Raji (cell line): ENCODE data around the gene POGLUT2.

ENCODE experiments used
- POLR2A ChIP-seq: IDR thresholded peaks from 2 replicates; pipeline ENCODE4 v1.6.1; 2011; ENCODE audit warnings: low read depth, low read length, control low read depth; ENCODE audit not compliant: insufficient read depth

The POGLUT2 gene

DNA sequence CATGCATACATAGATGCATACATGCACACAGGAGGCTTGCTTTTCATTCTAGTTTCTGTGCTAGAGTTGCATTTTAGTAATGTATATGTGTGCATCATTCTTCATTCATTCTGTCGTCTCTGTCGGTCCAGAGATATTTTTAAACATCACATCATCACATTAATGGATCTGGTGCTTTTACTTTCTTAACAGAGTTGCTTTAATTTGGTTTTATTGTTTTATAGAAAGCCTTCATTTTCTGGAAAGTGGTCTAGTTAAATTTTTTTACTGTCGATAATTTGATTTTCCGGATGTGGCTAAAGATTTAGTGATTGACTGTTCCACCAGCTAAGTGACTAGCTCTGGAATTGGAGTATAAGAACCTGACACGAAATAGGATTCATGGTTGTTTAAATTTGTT is 17.0 kb upstream of the POGLUT2 start:
- no peak for TF ChIP-seq POLR2A

DNA sequence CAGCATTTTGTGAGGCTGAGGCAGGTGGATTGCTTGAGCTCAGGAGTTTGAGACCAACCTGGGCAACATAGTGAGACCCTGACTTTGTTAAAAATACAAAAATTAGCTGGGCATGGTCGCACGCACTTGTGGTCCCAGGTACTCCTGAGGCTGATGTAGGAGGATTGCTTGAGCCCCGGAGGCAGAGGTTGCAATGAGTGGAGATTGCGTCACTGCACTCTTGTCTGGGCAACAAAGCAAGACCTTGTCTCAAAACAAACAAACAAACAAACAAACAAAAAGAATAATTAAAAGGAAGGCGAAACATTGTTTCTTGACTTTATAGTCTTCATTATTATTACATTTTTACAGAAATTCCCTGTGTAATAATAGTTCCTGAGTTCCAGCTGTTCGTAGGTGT is 16.0 kb upstream of the POGLUT2 start:
- no peak for TF ChIP-seq POLR2A

DNA sequence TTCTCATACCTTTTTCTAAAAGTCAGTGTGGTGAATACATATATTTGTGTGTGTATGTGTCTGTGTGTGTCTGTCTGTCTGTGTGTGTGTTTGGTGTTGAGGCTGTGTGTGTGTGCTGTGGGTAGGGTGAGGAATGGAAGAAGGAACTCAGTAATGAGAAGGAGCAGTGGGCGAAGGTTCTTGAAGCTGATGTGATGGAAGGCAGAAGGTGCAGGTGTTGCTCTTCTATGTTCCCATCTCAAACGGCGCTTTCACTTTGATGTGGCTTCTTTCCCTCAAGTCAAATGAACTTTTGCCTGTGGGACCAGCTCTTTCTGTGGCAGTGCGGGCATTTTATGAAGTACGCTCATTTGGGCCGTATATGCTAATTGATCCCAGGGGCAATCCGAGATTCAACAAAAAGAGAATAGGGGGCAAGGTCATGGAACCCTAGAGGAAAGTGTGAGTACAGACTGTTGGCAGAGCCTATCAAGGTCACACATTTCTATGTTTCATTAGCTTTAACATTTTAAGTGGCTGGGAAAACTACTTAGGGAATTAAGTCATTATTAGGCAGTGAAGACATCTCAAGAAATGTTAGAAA is 15.3 kb upstream of the POGLUT2 start:
- TF ChIP-seq POLR2A, result no peak

- TF ChIP-seq POLR2A, result no peak
Measured at GRCh38 chr13:102812611-102813287, 14.0 kb upstream of the POGLUT2 start.

DNA sequence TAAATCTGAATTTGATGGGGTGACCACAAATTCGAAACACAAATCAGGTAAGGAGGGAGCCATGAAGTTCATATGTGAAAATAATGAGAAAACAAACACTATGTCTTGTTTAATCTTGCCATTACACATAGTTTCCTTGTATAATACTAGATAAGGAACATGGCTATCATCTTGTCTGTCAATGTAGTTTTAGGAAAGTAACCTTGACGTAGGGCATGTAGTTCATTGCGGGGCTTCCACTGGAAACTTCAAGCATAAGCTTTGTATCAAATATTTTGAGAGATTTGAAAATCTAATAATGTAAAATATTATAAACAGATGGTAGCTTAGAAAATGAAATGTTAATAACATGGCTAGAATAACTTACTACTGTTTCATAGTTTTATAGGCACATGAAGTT is 8.9 kb upstream of the POGLUT2 start:
- TF ChIP-seq POLR2A, result no peak

- TF ChIP-seq POLR2A, result no peak
Measured at GRCh38 chr13:102805680-102806079, 6.9 kb upstream of the POGLUT2 start.

GRCh38 chr13:102800145-102801041 is 1.6 kb upstream of the POGLUT2 start:
- TF ChIP-seq POLR2A, result peak; percentile 53

GRCh38 chr13:102799426-102800144 is 809 bp upstream of the POGLUT2 start:
- no peak for TF ChIP-seq POLR2A

DNA sequence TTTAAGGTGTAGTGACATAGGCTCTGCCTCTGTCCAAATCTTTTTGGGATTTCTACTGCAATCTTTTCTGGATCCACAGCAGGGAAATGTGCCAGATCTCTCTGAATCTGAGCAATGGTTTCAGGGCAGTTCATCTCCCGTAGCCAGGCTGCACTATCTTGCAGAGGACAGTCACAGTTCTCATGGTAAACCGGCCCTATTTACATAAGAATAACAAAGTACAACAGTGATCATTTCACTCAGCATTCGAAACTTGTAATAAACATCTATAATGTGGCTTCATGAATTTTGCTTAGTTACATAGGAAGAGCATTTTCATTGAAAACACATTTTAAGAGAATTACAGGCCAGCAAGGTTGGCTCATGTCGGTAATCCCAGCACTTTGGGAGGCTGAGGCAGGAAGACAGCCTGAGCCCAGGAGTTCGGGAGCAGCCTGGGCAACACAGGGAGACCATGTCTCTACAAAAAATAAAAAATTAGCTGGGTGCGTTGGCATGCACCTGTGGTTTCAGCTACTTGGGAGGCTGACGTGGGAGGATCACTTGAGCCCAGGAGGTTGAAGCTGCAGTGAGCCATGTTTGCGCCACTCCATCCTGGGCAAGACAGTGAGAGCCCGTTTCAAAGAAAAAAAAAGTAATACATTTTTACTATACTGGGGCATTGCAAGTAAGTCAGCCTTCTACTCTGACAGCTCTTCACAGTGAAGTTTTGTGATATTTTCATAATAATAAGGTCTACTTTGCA is 5.0 kb downstream of the POGLUT2 start:
- TF ChIP-seq POLR2A, result no peak

- TF ChIP-seq POLR2A, result no peak
Measured at GRCh38 chr13:102792396-102792795, 6.4 kb downstream of the POGLUT2 start.

- no peak for TF ChIP-seq POLR2A
Measured at GRCh38 chr13:102788683-102789082, 10.1 kb downstream of the POGLUT2 start.

DNA sequence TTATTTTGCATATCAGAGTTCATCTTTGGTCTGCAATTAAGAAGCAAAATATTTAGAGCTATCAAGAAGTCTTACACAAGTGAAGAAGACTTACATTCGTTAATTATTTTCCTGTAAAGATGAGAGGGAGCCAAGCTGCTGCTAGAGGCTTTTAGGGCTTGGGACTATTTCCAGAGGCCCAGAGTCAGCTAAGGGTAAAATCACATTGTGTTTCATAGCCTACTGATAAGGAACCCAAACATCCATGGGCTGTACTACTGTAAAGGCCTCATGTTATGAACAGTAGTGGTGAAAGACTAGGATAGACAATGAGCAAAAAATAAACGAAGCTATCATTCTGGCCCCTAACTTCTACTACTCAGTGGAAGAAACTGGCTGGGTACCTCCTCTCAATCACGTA is 14.3 kb downstream of the POGLUT2 start:
- no peak for TF ChIP-seq POLR2A

- no peak for TF ChIP-seq POLR2A
Measured at GRCh38 chr13:102781591-102781990, 17.2 kb downstream of the POGLUT2 start.

GRCh38 chr13:102779436-102780159 is 19.2 kb downstream of the POGLUT2 start:
- TF ChIP-seq POLR2A, result no peak

- TF ChIP-seq POLR2A, result no peak
Measured at GRCh38 chr13:102777736-102778135, 21.0 kb downstream of the POGLUT2 start.

DNA sequence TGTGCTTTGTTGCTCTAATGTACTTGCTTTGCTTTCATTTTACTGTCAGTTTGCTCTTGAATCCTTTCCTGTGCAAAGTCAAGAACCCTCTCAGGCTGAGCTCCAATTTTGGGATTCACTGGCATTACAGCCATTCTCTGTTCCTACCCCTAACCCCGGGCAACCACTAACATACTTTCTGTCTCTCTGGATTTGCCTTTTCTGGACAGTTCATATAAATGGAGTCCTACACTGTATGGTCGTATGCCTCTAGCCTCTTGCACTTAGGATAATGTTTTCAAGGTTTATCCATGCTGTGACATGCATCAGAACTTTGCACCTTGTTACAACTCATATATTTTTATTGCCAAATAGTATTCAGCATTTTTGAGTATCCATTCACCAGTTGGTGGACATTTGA is 22.5 kb downstream of the POGLUT2 start:
- no peak for TF ChIP-seq POLR2A
